SU-DHL-6 (cell line): ENCODE data around the gene FASTKD1.

Experiments
- CTCF ChIP-seq: fragments of 200-600 bp; sonication (generic); IDR thresholded peaks from one replicate; pipeline ENCODE4 v1.5.1; 2017; ENCODE audit warnings: antibody characterized with exemption, mild to moderate bottlenecking, low read length, moderate library complexity; ENCODE audit not compliant: insufficient read depth, poor library complexity, severe bottlenecking
- EZH2phosphoT487 ChIP-seq: fragments of 200-600 bp; sonication (generic), shearing (Covaris generic); conservative IDR thresholded peaks from 2 replicates; pipeline ENCODE4 v1.6.1; 2018; ENCODE audit warnings: mild to moderate bottlenecking, antibody characterized with exemption, low read length, moderate library complexity, mixed read lengths

GRCh38 chr2:169509298-169509885 is 64.3 kb downstream of the FASTKD1 start, which contains the start of gene KLHL41:
- no peak for TF ChIP-seq CTCF
- no peak for TF ChIP-seq EZH2phosphoT487
